Ectodermal cell (in vitro differentiated cells): Measurements from ENCODE around the gene PTPN4.

ENCODE experiments used
- H3K27ac ChIP-seq: 2 replicates; pipeline ENCODE4 v1.7.0; 2013; ENCODE audit warnings: mild to moderate bottlenecking, low read depth, low read length; ENCODE audit not compliant: insufficient read depth, poor library complexity, severe bottlenecking
- H3K27me3 ChIP-seq: 2 replicates; pipeline ENCODE4 v1.7.0; 2013; ENCODE audit warnings: mild to moderate bottlenecking, low read length; ENCODE audit not compliant: insufficient read depth, control insufficient read depth, poor library complexity, severe bottlenecking
- H3K36me3 ChIP-seq: one replicate; pipeline ENCODE4 v1.7.0; 2013; ENCODE audit warnings: low read length; ENCODE audit not compliant: control insufficient read depth, insufficient read depth
- H3K4me1 ChIP-seq: one replicate; pipeline ENCODE4 v1.7.0; 2013; ENCODE audit warnings: low read length; ENCODE audit not compliant: control insufficient read depth, insufficient read depth
- H3K4me3 ChIP-seq: 2 replicates; pipeline ENCODE4 v1.7.0; 2013; ENCODE audit warnings: low read depth, low read length, control low read depth; ENCODE audit not compliant: insufficient read depth
- H3K9me3 ChIP-seq: 2 replicates; pipeline ENCODE4 v1.7.0; 2013; ENCODE audit warnings: mild to moderate bottlenecking, low read length, moderate library complexity; ENCODE audit not compliant: control insufficient read depth
- WGBS, 2 experiments: methylation state at CpG; one replicate each; pipeline ENCODE4 v1.1.7; 2013; ENCODE audit warnings: missing lambda C conversion rate in 2 of 2; 5-methylcytosine and 5-hydroxymethylcytosine counted together

PTPN4 gene

DNA sequence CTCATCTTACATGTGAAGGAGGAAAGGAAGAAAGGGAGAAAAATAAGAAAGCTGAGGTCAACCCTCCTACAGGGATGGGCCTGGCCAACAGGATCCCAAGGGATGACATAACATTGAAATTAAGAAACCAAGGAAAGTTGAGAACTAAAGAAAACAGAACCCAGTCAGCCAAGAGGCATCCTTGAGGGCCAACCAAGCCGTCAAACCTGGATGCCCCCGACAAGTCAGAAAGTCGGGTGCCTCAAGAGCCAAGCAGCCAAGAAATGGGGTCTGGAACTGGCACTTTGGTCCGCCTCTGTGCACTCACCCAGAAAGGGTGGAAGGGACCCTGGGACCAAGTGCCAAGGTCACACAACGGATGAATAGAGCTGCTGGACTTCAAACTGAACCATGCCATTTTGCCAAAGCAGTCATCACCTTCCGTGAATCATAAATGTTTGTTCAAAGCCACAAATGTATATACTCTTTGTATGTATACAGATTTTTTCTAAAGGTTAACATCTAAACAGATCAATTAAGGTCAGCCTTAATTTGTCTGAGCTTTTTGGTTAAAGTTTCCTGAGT lies 27.0 kb upstream of the PTPN4 start:
- Histone ChIP-seq H3K27ac (no peak overlapping the region), H3K27me3 (no peaks in the 10 kb centered on the region), H3K4me3 (no peak overlapping the region), H3K9me3 (no peaks in the 10 kb centered on the region), H3K4me1 (peaks cover 6% of the 10 kb centered on the region), H3K36me3 (no peaks in the 10 kb centered on the region)
- 95 to 97% methylated on average over 5 to 6 of the region's 6 CpGs for WGBS, 2 experiments

DNA sequence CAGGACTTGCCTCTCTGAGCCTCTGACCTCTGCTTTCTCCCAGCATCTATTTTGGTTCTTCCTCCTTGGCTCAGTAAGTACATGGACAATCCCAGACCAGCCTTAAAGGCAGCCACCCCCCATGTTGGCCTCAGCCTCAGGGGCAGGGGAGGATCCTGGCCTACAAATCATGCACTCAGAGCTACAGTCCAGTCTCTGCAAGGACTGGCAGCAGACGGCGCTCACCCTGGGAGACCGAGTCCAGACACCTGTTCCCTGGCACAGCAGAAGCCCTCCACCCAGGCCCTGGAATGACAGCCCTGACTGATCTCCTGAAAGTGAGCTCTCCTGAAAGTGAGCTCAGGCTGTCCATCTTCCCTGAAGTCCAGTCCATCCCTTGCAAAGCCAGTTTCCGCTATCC lies 25.7 kb upstream of the PTPN4 start:
- 90 to 95% methylated on average over 4 of the region's 4 CpGs for WGBS, 2 experiments
- Histone ChIP-seq H3K27ac (no peak overlapping the region), H3K9me3 (no peaks in the 10 kb centered on the region), H3K4me3 (no peak overlapping the region), H3K36me3 (no peaks in the 10 kb centered on the region), H3K27me3 (no peaks in the 10 kb centered on the region), H3K4me1 (peaks cover 6% of the 10 kb centered on the region)

DNA sequence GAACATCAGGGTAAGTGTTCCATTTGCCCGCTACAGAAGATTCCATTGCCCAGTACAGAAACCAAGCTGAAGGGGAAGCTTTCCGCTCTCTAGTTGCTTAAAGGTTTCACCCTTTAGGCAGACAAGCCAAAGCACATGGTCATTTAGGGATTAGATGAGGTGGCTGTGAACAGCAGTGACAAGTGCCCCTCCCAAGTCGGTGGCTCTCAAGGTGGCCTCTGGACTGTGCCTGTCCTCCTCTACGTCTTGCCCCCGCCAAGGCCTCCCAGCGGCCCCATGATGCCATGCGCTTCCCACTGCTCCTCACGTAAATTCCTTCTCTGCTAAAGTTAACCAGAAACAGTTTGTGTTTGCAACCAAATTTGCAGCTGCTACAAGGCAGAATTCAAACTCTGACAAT lies 24.2 kb upstream of the PTPN4 start:
- Histone ChIP-seq H3K36me3 (no peaks in the 10 kb centered on the region), H3K27me3 (no peaks in the 10 kb centered on the region), H3K4me1 (peaks cover 6% of the 10 kb centered on the region), H3K4me3 (no peak overlapping the region), H3K27ac (no peak overlapping the region), H3K9me3 (no peaks in the 10 kb centered on the region)
- WGBS, 2 experiments = 89 to 90% methylated on average over 8 of the region's 8 CpGs

DNA sequence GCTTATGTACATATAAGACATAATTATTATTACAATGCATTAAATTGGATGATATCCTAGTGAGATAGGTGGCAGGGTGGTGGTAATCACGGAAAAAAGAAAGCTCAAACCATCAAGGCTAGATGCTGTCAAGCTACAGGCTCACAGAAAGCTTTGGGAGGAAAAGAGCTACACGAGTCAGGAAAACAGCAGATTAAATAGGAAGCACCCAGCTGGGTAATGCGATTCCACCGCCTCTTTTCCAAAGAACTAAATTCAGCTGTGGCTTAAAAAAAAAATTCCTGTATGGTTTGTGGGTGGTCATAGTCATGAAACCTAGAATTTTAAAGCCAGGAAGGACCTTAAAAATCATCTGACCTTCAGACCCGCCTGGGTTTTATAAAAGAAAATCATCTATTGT lies 23.7 kb upstream of the PTPN4 start:
- no peaks in the 10 kb centered on the region for H3K36me3 ChIP-seq
- WGBS, 2 experiments = 49 to 57% methylated on average over 5 of the region's 5 CpGs
- H3K27ac ChIP-seq = no peak overlapping the region
- no peaks in the 10 kb centered on the region for H3K9me3 ChIP-seq
- peaks cover 6% of the 10 kb centered on the region for H3K4me1 ChIP-seq
- no peaks in the 10 kb centered on the region for H3K27me3 ChIP-seq
- H3K4me3 ChIP-seq = no peak overlapping the region

DNA sequence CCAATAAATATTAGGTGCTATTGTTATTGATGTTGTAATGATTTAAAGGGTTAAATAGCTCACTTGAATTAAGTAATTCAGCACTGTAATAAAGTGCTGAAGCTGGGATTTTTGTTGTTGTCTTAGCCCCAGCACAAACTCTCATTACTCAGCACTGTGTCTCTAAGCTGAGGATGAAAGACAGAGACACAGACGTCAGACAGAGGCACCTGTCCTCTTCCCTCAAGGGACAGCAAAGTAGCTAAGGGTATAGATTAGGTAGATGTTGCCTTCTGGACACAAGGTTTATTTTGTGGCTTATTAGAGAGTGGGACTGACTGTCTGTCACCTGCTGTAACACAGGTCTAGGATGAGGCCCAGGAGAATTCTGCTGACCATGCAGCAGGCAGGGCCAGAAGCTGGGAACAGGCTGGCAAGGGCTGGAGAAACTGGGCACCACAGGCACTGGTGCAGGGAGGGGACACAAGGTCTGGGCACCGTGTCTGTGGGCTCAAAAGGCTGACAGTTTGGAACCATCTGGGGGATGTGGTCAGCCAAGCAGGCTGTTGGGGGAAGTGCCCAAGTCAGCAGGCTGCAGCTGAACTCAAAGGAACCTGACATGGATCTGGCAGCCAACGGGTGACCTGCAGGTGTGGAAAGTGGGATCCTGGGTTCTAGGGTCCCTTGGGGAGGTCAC lies 20.0 kb upstream of the PTPN4 start:
- H3K27me3 ChIP-seq = no peaks in the 10 kb centered on the region
- 85 to 86% methylated on average over 3 of the region's 3 CpGs for WGBS, 2 experiments

DNA sequence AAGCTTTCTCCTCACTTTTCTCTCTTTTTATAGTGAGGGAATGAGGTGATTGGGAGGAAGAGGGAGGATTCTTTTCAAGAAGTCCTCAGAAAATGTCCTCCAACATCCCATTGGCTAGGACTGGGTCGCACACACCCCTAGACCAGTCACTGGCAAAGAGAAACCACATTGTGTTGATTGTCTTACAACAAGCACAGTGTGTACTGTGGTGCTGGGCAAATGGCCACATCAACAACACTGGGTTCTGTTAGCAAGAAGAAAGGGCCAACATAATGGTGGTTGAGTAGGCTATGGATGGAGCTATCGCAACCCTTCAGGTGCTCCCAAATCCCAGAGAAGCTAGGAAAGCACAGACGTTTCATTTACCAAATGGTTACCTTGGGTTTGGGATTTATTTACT lies 18.7 kb upstream of the PTPN4 start:
- Histone ChIP-seq H3K4me3 (no peak overlapping the region), H3K9me3 (no peaks in the 10 kb centered on the region), H3K36me3 (no peaks in the 10 kb centered on the region), H3K27ac (no peak overlapping the region), H3K27me3 (no peaks in the 10 kb centered on the region), H3K4me1 (peaks cover 6% of the 10 kb centered on the region)
- WGBS, 2 experiments = 97 to 99% methylated on average over 3 of the region's 3 CpGs

More for the DNA sequence above, 20.0 kb upstream of the PTPN4 start:
- no peak overlapping the region for H3K27ac ChIP-seq
- no peak overlapping the region for H3K4me3 ChIP-seq
- peaks cover 6% of the 10 kb centered on the region for H3K4me1 ChIP-seq
- H3K36me3 ChIP-seq = no peaks in the 10 kb centered on the region
- H3K9me3 ChIP-seq = no peaks in the 10 kb centered on the region

DNA sequence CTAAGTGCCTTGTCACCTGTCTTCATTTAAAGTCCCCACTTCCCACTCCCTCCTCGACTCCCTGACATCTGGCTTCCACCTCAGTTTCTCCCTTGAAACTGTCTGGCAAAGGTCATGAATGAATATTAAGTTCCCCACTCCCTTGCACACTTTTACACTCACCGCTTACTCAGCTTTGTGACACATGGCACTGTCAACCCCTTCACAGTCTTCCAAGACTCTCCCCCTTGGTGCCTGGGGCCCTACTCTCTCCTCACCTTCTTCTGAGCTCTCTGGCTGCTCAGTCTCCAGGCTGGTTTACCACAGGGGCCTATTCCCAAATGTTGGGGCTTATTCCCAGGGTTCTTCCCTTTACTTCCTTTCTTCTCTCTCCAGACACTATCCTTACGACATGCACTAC lies 17.9 kb upstream of the PTPN4 start:
- Histone ChIP-seq H3K9me3 (no peaks in the 10 kb centered on the region), H3K4me1 (peaks cover 1% of the 10 kb centered on the region), H3K4me3 (no peak overlapping the region), H3K36me3 (no peaks in the 10 kb centered on the region), H3K27me3 (no peaks in the 10 kb centered on the region), H3K27ac (no peak overlapping the region)
- 93 to 97% methylated on average over 3 of the region's 3 CpGs for WGBS, 2 experiments

DNA sequence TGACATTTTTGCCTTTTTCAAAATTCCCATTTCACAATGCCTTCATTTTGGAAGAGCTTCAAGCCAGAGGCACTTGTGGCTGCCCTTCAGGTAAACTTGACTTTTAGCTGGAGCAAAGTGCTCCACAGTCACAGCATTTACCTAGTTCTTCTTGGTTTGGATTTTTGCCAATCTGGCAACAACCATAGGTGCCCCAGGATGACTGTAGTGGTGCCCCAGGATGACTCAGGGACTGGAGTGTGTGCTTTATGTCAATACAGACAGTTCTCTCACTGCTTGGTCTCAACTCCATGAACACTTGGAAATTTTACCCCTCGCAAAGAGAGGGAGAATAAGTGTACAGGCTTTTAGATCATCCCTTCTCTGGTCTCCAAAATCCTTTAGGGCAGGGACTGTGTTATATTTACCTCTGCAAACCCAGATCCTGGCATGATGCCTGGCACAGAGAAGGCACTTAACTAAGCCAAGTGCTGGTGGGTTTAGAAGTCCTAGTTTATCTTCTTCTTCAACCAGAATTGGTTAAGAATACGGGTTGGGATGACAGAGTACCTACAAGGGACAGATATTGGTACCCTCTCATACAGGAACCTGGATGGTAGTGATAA lies 15.3 kb upstream of the PTPN4 start:
- Histone ChIP-seq H3K4me3 (no peak overlapping the region), H3K36me3 (no peaks in the 10 kb centered on the region), H3K9me3 (no peaks in the 10 kb centered on the region), H3K4me1 (no peaks in the 10 kb centered on the region), H3K27ac (no peak overlapping the region), H3K27me3 (no peaks in the 10 kb centered on the region)
- 89 to 100% methylated on average over 1 to 2 of the region's 2 CpGs for WGBS, 2 experiments

DNA sequence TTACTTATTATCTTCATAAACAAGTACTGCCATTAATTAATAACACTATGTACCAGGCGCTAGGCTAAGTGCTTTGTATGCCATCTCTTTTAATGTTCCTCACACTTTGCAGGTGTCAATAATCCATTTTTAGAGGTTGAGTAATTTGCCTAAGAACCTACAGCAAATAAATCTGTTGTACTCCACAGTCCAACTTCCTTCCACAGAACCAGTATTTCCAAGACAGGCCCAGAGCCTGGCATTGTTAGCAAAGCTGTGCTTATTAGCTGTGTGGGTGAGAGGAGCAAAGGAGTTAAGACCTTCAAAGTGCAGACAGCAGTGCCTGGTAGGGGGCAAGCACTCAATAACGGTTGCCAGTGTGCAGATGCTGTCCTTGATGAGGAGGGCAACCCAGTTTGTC lies 14.2 kb upstream of the PTPN4 start:
- H3K27ac ChIP-seq = no peak overlapping the region
- no peaks in the 10 kb centered on the region for H3K27me3 ChIP-seq
- no peak overlapping the region for H3K4me3 ChIP-seq
- no peaks in the 10 kb centered on the region for H3K4me1 ChIP-seq
- H3K9me3 ChIP-seq = no peaks in the 10 kb centered on the region
- no peaks in the 10 kb centered on the region for H3K36me3 ChIP-seq
- WGBS, 2 experiments = 61 to 66% methylated on average over 2 of the region's 2 CpGs

DNA sequence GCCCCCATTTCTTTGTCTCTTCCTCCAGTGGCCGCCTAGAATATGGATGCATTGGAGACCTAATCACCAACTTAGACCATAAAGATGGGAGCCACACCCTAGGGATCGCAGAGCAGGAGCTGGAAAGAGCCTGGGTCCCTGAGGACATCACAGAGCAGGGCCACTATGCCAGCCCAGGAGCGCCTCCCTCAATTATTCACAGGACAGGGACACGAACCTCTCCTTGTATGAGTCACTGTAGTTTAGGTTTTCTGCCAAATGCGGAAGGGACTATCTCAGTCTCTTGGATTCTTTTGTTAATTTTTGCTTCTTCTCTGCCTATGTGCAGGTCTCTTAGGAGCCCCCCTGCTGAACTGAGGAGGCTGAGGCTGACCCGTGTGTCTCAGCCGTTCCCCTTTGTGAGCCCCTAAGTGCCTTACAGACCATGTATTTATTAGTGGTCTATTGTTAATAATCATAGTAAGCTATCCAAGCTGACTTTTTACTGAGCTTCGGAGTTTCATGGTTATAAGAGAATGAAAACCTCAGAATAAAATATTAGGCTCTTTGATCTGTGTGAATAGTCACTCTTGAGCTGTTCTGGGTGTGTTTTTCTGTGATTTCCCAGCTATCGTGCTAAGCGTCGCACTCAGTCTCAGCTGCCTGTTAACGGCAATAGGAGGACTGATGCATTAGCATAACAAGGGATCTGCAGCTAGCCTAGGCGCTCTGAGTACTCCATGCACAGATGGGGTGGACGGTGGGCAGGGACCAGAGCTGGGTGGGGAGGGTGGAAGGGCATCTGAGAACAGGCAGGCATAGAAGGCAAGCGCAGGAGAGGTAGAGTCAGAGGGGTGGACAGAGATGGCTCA lies 12.7 kb upstream of the PTPN4 start:
- WGBS, 2 experiments = 61 to 62% methylated on average over 14 to 15 of the region's 15 CpGs
- H3K9me3 ChIP-seq = no peaks in the 10 kb centered on the region
- H3K4me3 ChIP-seq = no peak overlapping the region
- no peaks in the 10 kb centered on the region for H3K27me3 ChIP-seq
- H3K27ac ChIP-seq = no peak overlapping the region
- no peaks in the 10 kb centered on the region for H3K4me1 ChIP-seq
- no peaks in the 10 kb centered on the region for H3K36me3 ChIP-seq
